Measurements from ENCODE around the gene LRMDA. TPM values are rescaled to one million over a fixed set of nuclear protein-coding genes. Genes with fewer than 3 reads are reported as not detected.
"Not testable (repeated sequence)": the region's sequence is repeated elsewhere in the genome, so short reads cannot be mapped to it uniquely, and the experiment has no call there.

The LRMDA gene
- total and polyA plus RNA-seq, 2 of the 8 experiments (the other 6 are each of a cell fraction or from before 2014, with no cell fraction given), result 0.86 to 2.8 TPM

- peaks cover 9 to 15% of the 10 kb centered on the region in 2 experiments for H3K9me3 ChIP-seq (ENCODE audit: insufficient read depth in 2 of 2, low read depth in 1 of 2, low read length in 1 of 2)
- H4K5ac ChIP-seq (ENCODE audit: insufficient read length, low read depth, low read length); H2BK15ac ChIP-seq (ENCODE audit: low read length); H3K4me3 ChIP-seq (ENCODE audit: extremely low read depth in 1 of 4, insufficient read depth in 2 of 4, low read depth in 3 of 4, low read length in 4 of 4); H2BK5ac ChIP-seq (ENCODE audit: low read depth, low read length); H3K27me3 ChIP-seq (replicated peaks in 1 of 4; ENCODE audit: control insufficient read depth in 3 of 4, extremely low read depth in 1 of 4, insufficient read depth in 3 of 4, low read length in 3 of 4); H3K14ac ChIP-seq (ENCODE audit: insufficient read length); H3K18ac ChIP-seq (ENCODE audit: extremely low read depth, low read length); H4K91ac ChIP-seq (replicated peaks; ENCODE audit: insufficient read length, low read length); FAIRE-seq; DNase-seq (ENCODE audit: low read depth in 1 of 2, low spot score in 2 of 2); H3K23me2 ChIP-seq (ENCODE audit: low read depth, low read length); H3K27ac ChIP-seq (ENCODE audit: low read depth, low read length); H3K4ac ChIP-seq (replicated peaks; ENCODE audit: insufficient read length, low read depth, low read length); H3K79me2 ChIP-seq (ENCODE audit: control insufficient read depth in 1 of 2, insufficient read depth in 2 of 2, low read length in 2 of 2); H2AFZ ChIP-seq (ENCODE audit: low read length); H3K4me2 ChIP-seq (ENCODE audit: insufficient read depth in 1 of 2, low read depth in 2 of 2, low read length in 2 of 2); H4K8ac ChIP-seq (ENCODE audit: extremely low read depth, insufficient read depth, low read length); H2AK5ac ChIP-seq (ENCODE audit: low read depth, low read length); H3K56ac ChIP-seq (replicated peaks; ENCODE audit: insufficient read length, low read depth, low read length); H3K4me1 ChIP-seq (replicated peaks in 1 of 4; ENCODE audit: control insufficient read depth in 3 of 4, insufficient read depth in 4 of 4, low read length in 3 of 4); H3K79me1 ChIP-seq (ENCODE audit: low read depth, low read length); H3K36me3 ChIP-seq (ENCODE audit: control insufficient read depth in 2 of 4, insufficient read depth in 4 of 4, low read length in 3 of 4); POLR2A ChIA-PET (ENCODE audit: partially characterized antibody); H3K23ac ChIP-seq (ENCODE audit: insufficient read length); H2BK12ac ChIP-seq (ENCODE audit: low read depth, low read length); H3K9ac ChIP-seq (replicated peaks in 1 of 4; ENCODE audit: extremely low read depth in 1 of 4, low read depth in 3 of 4, low read length in 3 of 4); H2BK20ac ChIP-seq (ENCODE audit: low read length); H2BK120ac ChIP-seq (replicated peaks; ENCODE audit: low read depth, low read length); H4K20me1 ChIP-seq (replicated peaks in 1 of 2; ENCODE audit: control insufficient read depth in 1 of 2, insufficient read depth in 2 of 2, low read length in 2 of 2): not testable (repeated sequence)
- CTCF ChIA-PET (ENCODE audit: partially characterized antibody), result interaction anchor here (1.6 to 3.2 kb wide), 4 partner anchors 8 to 117 kb away, joined by 4 to 10 read pairs (median 8); no protein-coding TSS in a partner anchor
- WGBS, 2 experiments (ENCODE audit: extremely low coverage in 1 of 2, insufficient coverage in 1 of 2, insufficient read length in 1 of 2, insufficient replicate concordance in 2 of 2, low coverage in 1 of 2, low lambda C conversion rate in 2 of 2, missing lambda C conversion rate in 1 of 2), result 95% methylated on average over 2 of the region's 2 CpGs; no CpG with 5 or more reads in 1 of the 2 experiments
Observed at GRCh38 chr10:76060993-76061392, 629.6 kb downstream of the LRMDA start.
